ENCODE measurements around the gene HOXD9. TPM values are rescaled to one million over a fixed set of nuclear protein-coding genes. Genes with fewer than 3 reads are reported as not detected.
A peak's percentile ranks its signal among the peaks of the same experiment; 100 is the strongest.

The HOXD9 gene
- total and polyA plus RNA-seq, 3 donors from 2014 or later = 8.2 to 21.2 (median 15.7) TPM

GRCh38 chr2:176150584-176151441, 28.3 kb downstream of the HOXD9 start:
- Histone ChIP-seq H3K27me3 (no peaks in the 10 kb centered on the region), H3K36me3 (ENCODE audit: low read depth, missing control alignments) (no peaks in the 10 kb centered on the region), H3K27ac (no peak overlapping the region), H3K9me3 (no peaks in the 10 kb centered on the region), H3K4me3 (peak overlapping the region in 1 of 2 donors; percentile 44), H3K4me1 (peaks cover 27% of the 10 kb centered on the region)
- WGBS, 2 donors = 58 to 65% methylated on average over 8 to 14 of the region's 14 CpGs
- DNase-seq = no peak
- intact Hi-C loops (cut with DNase I; ENCODE audit: low total_unique reads) = no loop called here
- TF ChIP-seq, protein P1, sequence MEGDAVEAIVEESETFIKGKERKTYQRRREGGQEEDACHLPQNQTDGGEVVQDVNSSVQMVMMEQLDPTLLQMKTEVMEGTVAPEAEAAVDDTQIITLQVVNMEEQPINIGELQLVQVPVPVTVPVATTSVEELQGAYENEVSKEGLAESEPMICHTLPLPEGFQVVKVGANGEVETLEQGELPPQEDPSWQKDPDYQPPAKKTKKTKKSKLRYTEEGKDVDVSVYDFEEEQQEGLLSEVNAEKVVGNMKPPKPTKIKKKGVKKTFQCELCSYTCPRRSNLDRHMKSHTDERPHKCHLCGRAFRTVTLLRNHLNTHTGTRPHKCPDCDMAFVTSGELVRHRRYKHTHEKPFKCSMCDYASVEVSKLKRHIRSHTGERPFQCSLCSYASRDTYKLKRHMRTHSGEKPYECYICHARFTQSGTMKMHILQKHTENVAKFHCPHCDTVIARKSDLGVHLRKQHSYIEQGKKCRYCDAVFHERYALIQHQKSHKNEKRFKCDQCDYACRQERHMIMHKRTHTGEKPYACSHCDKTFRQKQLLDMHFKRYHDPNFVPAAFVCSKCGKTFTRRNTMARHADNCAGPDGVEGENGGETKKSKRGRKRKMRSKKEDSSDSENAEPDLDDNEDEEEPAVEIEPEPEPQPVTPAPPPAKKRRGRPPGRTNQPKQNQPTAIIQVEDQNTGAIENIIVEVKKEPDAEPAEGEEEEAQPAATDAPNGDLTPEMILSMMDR (IDR thresholded peaks at IDR 0.05) = no peak

GRCh38 chr2:176151442-176152287, 29.1 kb downstream of the HOXD9 start, which contains the start of gene HOXD4:
TSS of gene HOXD4 (plus strand) at chr2:176151550. CDS start at chr2:176151634, 84 bp downstream.
- no peak for TF ChIP-seq POLR2A (IDR thresholded peaks at IDR 0.05)
- TF ChIP-seq, protein P1 (IDR thresholded peaks at IDR 0.05) = no peak
- H3K27ac ChIP-seq = peak within 1 kb of the TSS in 1 of 2 donors; percentile 63
- intact Hi-C loops (cut with DNase I; ENCODE audit: low total_unique reads) = no loop called here
- 41 to 42% methylated on average over 23 to 55 of the region's 55 CpGs for WGBS, 2 donors
- no peaks in the 10 kb centered on the region for H3K27me3 ChIP-seq
- peaks cover 27% of the 10 kb centered on the region for H3K4me1 ChIP-seq
- peak within 1 kb of the TSS; percentile 6 to 44 for H3K4me3 ChIP-seq
- H3K9me3 ChIP-seq = no peaks in the 10 kb centered on the region
- no peaks in the 10 kb centered on the region for H3K36me3 ChIP-seq (ENCODE audit: low read depth, missing control alignments)
- no peak for DNase-seq

DNA sequence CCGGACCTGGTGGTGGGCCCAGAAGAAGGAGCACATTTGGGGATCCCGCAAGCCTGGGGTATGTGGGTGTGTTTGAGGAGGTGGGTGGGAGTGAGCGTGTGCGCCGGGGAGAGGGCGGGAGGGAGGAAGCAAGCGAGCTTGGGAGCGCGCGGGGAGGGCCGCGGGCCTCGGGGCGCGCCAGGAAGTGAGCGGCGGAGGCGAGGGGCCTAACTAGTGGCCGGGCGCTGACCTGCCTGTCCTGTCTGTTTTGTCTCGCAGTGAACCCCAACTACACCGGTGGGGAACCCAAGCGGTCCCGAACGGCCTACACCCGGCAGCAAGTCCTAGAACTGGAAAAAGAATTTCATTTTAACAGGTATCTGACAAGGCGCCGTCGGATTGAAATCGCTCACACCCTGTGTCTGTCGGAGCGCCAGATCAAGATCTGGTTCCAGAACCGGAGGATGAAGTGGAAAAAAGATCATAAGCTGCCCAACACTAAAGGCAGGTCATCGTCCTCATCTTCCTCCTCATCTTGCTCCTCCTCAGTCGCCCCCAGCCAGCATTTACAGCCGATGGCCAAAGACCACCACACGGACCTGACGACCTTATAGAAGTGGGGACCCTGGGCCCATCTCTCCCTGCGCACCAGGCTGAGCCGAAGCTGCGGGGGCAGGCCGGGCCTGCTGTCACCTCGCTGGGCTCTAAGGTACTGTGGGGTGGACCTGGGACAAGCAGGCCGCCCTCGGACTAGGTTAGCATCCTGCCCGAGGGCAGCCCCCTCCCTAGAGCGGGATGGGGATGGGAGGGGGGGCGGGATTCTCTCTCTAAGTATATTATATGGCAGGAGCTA, 30.0 kb downstream of the HOXD9 start:
- no peaks in the 10 kb centered on the region for H3K36me3 ChIP-seq (ENCODE audit: low read depth, missing control alignments)
- DNase-seq = no peak
- intact Hi-C loops (cut with DNase I; ENCODE audit: low total_unique reads) = no loop called here
- 30 to 46% methylated on average over 48 of the region's 48 CpGs for WGBS, 2 donors
- TF ChIP-seq POLR2A (IDR thresholded peaks at IDR 0.05) = no peak
- TF ChIP-seq, protein P1 (IDR thresholded peaks at IDR 0.05) = no peak
- no peaks in the 10 kb centered on the region for H3K9me3 ChIP-seq
- peak overlapping the region in 1 of 2 donors; percentile 63 for H3K27ac ChIP-seq
- peaks cover 27% of the 10 kb centered on the region for H3K4me1 ChIP-seq
- no peaks in the 10 kb centered on the region for H3K27me3 ChIP-seq
- H3K4me3 ChIP-seq = peak overlapping the region; percentile 6 to 44

GRCh38 chr2:176154576-176155252, 32.2 kb downstream of the HOXD9 start:
- H3K4me3 ChIP-seq = no peak overlapping the region
- 80 to 85% methylated on average over 11 of the region's 11 CpGs for WGBS, 2 donors
- H3K36me3 ChIP-seq (ENCODE audit: low read depth, missing control alignments) = no peaks in the 10 kb centered on the region
- H3K4me1 ChIP-seq = peaks cover 11% of the 10 kb centered on the region
- TF ChIP-seq POLR2A (IDR thresholded peaks at IDR 0.05) = no peak
- TF ChIP-seq, protein P1 (IDR thresholded peaks at IDR 0.05) = no peak
- no peaks in the 10 kb centered on the region for H3K27me3 ChIP-seq
- H3K27ac ChIP-seq = no peak overlapping the region
- no peaks in the 10 kb centered on the region for H3K9me3 ChIP-seq
- intact Hi-C loops (cut with DNase I; ENCODE audit: low total_unique reads) = no loop called here
- no peak for DNase-seq

Measured in testis (tissue), 3 donors.